ENCODE measurements around the gene KIF26B.
"Not testable (repeated sequence)": the region's sequence is repeated elsewhere in the genome, so short reads cannot be mapped to it uniquely, and the experiment has no call there.

The KIF26B gene

DNA sequence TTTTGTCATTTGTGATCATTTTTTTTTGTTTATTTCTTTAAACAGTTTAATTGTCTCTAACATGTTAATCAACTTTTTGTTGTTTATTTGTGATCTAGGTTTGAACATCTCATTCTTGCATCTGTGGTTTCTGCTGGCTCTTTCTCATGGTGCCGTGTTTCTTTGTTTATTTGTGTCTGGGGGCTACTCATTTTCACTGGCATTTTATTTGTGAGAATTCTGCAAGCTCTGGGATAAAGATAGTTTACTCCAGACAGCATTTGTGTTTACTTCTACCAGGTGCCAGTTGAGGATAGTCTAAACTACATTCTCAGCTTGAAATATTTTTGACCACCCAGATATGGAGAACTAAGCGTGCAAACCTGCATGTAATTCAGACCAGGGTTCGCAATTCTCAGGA, 508.6 kb downstream of the KIF26B start:
- no peak for DNase-seq

DNA sequence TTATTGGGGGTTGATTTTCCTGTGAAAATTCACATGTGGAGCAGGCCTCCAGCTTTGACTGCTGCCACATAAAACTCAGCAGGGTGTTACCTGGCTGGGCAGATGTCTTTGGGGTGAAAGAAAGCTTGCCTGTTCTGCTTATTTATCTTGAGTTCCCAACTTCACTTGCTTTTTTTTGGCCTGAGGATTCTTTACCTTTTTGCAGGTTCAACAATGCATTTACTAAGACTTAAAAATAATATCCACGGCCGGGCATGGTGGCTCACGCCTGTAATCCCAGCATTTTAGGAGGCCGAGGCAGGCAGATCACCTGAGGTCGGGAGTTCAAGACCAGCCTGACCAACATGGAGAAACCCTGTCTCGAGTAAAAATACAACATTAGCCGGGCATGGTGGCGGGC, 509.1 kb downstream of the KIF26B start:
- no peak for DNase-seq

DNA sequence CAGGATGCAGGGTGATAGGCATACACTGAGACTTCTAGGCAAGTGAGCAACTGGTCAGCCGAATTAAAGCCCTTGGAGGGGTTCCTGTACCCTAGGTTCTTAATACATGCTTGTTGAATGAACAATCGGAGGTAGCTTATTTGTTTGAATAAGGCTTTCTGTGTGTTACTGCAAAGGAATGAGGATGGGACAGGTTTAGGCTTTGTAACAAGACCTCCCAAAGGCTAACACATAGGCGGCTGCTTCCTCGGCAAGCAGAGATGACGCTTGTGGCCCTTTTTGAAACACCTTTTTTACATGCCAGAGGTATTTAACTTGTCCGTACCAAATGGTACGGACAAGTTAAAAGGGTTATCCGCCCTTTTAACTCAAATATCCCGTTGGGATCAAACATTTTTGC, 511.6 kb downstream of the KIF26B start:
- no peak for DNase-seq

DNA sequence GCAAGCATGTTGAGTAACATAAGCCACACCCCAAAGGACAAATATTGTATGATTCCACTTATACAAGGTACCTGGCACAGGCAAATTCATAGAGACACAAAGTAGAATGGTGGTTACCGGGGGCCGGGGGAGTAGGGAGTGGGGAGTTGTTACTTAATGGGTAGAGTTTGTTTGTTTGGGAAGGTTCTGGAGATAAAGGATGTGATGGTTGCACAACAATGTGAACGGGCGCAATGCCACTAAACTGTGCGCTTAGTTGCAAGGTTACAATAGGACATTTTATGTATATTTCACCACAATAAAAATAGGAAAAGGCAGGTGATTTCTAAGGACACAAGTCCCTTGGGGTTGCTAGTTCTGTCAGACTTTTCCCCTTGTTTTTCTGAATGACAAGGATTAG, 516.6 kb downstream of the KIF26B start:
- no peak for DNase-seq

DNA sequence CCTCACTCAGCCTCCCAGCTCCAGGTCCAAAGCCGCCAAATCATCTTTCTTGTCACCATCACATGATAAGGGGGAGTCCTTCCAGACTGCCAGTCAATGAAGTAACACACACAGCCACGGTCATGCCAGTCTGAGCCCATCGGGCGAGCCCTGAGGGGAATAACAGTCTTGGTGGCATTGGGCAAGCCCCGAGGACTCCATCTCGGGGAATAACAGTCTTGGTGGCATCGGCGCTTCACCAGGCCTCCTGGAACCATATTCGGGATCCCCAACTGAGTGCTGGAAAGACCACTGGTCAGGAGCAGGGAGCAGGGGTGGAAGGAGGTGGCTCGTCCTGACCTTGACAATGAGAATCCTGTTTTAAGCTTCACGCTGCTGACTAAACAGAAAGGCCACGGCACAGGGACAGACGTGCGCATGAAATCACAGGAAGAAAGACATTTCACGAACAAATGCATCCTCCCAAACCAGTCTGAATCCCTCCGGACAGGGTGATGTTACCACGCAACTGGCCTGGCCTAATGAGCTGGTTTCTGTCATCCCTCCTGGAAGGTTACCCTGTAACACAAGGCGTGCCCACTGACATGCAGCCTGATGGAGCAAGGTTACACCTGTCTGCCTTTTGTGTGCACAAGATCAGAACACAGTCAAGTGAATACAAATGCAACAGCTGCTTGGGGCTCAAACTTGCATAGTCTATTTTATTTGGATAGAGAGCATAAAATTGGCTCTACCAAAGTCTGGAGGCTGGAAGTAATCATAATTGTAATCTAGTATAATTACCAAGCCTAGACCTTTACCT, 517.4 kb downstream of the KIF26B start:
- DNase-seq, result no peak

DNA sequence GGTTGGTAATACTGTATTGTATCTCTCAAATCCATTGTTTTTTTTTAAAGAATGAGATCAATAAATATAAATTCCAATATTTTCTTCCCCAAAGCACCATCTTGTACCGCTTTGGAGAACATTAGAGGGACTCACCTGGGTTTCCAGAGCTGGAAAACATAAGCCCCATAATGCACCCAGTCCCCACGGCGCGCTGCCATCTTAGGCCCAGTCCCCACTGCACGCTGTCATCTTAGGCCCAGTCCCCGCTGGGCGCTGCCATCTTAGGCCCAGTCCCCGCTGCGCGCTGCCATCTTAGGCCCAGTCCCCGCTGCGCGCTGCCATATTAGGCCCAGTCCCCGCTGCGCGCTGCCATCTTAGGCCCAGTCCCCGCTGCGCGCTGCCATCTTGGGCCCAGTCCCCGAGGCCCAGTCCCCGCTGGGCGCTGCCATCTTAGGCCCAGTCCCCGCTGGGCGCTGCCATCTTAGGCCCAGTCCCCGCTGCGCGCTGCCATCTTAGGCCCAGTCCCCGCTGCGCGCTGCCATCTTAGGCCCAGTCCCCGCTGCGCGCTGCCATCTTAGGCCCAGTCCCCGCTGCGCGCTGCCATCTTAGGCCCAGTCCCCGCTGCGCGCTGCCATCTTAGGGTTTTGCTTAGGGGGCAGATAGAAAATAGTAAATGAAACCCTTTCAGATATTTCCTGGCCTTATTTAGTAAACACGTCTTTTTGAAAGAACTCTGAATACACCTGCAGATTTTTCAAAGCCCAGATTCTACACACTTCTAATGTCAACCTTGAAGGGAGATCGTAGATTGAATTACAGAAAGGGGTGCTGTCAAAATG, 518.3 kb downstream of the KIF26B start:
- not testable (repeated sequence) for DNase-seq

DNA sequence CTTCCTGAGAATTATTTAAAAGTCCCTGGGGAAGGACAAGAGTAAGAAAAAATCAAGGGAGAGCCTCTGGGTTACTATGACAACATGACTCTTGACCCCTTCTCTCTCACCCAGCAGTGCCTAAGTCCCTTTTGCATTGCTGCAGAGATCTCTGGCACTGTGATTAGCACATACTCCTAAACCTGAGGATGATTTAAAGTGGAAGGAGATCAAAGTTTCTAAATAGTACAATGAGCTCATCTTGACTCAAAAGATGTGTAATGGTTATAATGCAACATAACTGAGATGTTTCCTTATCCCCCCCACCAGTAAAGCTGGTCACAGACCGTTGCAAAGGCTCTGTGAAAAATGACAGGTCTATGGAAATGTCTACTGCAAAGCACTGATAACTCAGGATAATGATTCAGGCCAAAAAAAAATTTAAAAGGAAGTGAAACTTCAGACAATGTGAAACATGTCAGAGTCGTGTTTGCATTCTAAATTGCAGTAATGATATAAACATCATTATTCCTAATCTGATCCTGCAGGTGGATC, 519.2 kb downstream of the KIF26B start:
- peak; percentile 48 to 86 (median 60) for DNase-seq

DNA sequence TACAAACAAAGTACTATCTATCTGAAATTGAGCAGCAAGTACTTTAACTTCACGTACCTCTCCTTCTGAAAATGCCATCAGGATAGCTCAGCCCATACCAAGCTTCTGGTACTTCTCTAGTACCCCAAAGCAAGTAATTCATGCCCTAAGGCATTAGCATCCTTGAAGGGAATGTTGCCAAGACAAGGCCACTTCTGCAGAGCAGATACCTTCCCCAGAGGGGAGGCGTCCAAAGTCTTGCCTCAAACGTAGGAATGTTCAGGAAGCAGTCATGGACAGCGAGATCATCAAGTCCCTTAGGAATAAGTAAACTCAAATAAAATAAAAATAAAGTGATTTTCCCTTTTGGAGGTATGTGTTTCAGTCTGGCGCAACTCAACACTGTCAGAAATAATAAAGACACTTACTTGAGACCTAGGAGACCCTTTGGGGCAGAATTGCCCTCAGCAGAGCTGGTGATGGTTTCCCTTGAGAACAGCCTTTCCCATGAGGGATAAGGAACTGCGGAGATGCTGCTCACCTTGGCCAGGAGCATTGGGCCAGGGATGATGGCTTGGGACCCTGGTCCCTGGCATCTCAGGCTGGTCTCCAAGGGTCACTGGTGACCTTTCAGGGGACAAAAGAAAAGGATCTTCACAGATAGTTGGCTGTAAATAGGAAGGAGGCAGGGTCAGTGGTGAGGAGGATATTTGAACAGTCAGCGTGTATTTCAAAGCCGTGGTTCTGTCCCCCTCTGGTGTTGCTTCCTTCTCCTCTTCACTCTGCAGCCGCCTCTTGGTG, 522.9 kb downstream of the KIF26B start:
- DNase-seq, result no peak

DNA sequence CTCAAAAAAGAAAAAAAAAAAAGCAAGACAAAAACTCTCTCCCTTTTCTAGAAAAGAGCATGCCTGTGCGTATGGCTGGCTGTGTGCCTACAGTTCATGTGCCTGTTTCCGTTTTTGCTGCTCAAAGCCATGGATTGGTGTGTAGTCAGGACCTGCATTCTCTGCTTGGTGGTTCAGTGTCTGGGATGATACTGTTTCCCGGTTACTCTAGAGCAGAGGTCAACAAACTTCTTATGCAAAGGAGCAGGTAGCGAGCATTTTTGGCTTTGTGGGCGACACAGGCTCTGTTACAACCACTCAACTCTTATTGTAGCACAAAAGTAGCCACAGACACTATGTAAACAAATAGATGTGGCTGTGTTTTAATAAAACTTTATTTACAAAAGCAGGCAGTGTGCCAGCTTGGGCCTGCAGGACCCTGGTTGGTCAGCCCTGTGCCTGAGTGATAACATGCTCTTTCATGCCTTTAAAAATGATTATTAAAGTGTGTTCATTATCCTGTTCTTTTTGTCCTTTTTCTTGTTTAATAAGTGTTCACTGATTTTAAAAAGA, 524.2 kb downstream of the KIF26B start:
- no peak for DNase-seq

DNA sequence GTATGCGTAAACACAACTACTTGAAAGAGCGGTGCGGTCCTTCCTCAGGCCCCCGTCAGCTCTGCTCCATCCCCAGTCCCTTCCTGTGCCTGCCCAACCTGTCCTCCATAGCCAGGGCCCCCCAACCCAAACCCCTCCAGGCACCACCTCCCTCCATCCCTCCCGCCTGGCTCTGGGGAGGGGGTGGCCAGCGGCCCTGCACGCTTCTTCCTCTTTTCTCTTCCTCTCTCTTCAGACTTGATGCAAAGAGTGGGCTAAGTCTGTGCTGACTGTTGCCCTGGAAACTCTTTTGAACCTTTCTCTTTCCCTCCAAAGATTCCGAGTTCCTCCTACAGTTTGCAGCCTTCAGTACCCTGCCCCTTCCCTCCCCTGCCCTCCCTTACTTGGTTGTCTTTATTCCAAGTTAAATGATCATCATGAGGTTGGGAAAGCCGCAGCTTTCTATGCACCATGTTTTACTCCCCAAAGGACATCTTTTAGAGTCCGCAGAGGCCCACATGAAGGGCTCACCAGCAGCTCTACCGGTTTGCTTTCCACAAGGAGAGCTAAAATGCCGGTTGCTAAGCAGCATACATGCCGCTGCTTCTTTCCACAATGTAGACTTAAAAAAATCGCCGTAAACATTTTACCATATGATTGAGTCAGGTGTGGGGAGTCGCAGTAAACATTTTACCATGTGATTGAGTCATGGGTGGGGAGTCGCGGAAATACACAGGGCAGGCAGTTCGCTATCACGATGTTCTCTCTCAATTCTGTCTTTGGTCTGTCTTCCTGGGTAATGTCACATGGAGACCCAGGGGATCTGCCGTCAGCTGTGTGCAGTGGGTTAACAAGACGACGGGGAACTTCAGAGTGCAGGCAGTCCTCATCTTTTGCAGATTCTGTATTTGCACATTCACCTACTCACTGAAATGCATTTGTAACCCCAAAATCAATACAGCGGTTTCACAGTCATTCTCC, 525.3 kb downstream of the KIF26B start:
- peak; percentile 36 to 73 (median 68) for DNase-seq

DNA sequence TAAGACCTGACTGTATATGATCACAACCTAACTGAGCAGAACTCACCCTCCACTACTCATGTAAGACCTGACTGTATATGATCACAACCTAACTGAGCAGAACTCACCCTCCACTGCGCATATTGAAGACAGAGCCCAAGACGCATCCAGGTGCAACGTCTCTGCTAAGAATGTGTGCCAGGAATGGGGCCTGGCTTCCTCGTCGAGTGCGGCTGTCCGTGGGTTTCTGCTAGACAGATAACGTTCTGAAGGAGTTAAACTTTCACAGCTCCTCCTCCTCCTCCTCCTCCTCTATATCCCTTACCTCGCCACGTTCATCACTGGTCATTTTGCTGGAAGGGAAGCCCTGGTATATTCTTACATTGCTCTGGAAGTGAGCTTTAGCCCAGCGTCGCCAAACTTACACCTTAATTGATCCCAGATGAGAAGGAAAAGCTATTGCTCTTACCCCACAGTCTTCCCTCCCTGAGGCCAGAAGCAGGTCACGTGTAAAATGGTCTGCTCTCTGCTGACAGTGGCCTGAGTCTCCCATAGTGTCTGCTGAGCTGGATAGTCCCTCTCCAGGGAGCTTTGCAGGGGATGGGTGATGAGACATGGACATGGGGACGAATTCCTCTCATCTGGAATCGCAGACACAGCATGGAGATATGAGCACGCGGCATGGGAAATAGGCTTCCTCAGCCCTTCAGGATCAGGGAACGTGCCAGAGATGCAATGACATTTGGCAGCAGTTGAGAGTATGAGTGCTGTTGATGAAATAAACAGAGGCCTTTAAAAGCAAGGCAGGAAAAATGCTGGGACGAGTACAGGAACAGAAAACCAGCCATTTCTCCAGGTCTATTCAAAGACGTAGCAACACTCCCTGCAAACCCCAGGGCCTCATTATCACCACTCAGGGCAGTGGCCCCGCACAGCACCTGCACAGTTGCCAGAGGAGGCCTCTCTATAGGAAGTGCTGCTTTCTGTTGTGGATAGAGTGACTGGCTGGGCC, 528.1 kb downstream of the KIF26B start:
- no peak for DNase-seq

DNA sequence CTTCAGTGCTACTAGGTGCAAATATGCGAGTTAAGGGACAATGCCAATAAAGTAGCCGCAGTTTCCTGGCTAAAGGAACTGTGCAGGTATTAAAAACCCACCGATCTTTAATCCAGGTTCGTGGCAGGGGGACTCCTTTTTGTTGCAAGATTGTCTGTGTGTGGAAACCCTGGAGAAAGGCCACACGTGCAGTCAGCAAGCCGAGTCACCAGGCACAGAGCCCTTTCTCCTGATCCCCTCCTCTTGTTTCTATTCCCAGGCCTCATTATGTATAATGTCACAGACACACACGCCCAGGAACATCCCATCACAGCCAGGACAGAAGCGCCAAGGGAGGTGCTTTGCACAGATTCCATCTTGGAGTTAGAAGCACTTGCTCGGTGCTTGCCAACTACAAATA, 528.9 kb downstream of the KIF26B start:
- no peak for DNase-seq

DNA sequence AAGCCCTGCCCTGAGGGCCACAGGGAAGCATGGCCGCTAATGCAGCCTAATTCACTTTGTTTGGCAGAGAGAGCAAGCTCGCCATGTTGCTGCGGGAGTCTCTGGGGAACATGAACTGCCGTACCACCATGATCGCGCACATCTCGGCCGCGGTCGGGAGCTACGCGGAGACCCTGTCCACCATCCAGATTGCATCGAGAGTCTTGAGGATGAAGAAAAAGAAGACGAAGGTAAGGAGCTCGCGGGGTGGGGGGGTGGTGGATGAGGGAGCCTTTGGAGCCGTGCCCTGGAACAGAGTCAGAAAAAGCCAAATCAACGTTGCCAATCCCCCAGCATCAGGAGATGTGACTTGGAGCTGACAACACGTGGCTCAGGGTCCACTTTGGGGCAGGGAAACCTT, 529.4 kb downstream of the KIF26B start:
- no peak for DNase-seq

DNA sequence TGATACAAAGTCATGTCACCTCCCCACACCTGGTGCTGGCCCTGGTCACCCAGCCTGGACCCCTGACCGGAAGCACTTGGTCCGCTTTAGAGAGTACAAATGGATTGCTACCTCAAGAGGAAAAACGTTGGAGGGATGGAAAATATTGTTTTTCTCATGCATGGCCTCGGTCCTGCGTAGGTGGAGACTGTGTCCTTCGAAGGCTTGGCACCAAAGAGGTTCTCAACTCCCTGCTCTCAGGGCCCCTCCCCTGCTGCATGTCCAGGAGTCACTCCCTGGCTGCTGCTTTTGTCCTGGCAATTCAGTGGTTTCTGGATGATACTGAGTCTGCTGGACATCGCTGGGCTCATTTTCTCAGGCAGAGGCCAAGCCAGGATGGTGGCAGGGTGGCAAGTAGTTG, 529.8 kb downstream of the KIF26B start:
- DNase-seq, result no peak

DNA sequence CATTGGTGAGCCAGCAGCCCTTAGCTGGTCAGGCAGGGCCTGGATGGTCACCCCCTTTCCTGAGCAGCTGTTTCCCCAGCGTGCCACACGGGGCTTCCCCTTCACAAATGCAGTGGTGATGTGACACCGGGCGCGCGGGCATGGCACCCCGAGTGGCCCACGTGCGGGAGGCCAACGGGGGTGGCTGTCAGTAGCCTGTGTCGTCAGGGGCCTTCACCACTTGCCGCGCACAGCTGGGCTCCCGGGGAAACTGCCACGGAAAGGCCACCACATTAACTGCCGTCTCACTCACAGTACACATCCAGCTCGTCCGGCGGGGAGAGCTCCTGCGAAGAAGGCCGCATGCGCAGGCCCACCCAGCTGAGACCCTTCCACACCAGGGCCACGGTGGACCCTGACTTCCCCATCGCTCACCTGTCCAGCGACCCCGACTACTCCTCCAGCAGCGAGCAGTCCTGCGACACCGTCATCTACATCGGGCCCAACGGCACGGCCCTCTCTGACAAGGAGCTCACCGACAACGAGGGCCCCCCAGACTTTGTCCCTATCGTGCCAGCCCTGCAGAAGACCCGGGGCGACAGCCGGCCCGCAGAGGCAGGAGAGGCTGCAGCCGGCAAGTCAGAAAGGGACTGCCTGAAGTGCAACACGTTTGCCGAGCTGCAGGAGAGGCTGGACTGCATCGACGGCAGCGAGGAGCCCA, 530.5 kb downstream of the KIF26B start:
- no peak for DNase-seq

DNA sequence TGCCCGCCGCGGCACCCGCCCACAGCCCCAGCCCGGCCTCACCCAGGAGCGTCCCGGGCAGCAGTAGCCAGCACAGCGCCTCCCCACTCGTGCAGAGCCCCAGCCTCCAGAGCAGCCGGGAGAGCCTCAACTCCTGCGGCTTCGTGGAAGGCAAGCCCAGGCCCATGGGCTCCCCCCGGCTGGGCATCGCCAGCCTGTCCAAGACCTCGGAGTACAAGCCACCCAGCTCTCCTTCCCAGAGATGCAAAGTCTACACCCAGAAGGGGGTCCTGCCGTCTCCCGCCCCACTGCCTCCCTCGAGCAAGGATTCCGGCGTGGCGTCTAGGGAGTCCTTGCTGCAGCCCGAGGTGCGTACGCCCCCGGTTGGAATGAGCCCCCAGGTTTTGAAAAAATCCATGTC, 531.2 kb downstream of the KIF26B start:
- no peak for DNase-seq

DNA sequence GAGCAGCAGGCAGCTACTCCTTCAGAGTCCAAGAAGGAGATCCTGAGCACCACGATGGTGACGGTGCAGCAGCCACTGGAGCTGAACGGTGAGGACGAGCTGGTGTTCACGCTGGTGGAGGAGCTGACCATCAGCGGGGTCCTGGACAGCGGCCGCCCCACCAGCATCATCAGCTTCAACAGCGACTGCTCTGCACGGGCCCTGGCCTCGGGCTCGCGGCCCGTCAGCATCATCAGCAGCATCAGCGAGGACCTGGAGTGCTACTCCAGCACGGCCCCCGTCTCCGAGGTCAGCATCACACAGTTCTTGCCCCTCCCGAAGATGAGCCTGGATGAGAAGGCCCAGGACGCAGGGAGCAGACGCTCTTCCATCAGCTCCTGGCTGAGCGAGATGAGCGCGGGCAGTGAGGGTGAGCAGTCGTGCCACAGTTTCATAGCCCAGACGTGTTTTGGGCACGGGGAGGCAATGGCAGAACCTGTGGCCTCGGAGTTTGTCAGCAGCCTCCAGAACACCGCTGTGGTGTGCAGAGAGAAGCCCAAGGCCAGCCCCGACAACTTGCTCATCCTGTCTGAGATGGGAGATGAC, 531.8 kb downstream of the KIF26B start:
- DNase-seq, result no peak

DNA sequence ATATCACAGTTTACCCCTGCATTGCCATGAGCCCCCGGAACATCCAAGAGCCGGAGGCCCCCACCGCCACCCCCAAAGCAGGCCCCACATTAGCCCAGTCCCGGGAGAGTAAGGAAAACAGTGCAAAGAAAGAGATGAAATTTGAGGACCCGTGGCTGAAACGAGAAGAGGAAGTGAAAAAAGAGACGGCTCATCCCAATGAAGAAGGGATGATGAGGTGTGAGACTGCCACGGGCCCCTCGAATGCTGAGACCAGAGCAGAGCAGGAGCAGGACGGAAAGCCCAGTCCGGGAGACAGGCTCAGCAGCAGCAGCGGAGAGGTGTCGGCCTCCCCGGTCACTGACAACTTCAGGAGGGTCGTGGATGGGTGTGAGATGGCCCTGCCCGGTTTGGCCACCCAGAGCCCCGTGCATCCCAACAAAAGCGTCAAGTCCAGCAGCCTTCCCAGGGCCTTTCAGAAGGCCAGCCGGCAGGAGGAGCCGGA, 532.4 kb downstream of the KIF26B start:
- DNase-seq, result no peak
